ENCODE measurements around the gene SCN8A.
"Not testable (repeated sequence)": the region's sequence is repeated elsewhere in the genome, so short reads cannot be mapped to it uniquely, and the experiment has no call there.

The SCN8A gene

DNA sequence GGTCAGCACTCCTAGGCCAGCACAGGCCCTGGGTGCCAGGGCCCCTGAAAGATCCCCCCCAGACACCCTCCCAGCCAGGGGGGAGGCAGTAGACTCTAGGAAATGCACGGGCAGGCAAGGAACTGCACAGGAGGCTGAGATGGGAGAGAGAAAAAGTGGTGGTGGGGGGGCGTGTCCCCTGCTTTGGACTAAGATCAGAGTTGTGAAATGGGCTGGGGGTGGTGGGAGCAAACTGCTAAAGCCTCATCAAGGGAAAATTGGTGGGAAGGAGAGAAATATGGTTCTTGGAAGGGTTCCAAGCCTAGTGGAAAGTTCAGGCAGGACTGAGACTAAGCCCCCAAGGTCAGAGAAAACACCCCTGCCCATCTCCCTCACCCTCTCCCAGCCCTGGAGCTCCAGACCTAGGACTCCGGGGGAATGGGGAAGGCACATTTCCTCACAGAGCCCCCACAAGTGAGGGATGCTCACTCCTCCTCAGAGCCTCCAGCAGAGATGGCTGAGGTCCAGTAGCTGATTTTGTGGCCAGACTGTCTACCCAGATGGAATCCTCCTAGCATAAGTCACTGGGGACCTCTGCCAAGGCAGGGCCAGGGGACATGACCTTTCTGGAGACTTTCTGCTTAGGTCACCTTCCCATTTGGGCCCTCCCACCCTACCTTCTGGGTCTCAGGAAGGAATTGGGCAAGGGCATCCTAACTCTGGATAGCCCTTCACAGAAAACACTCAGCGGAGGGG, 227.7 kb downstream of the SCN8A start:
- DNase-seq, result no peak

DNA sequence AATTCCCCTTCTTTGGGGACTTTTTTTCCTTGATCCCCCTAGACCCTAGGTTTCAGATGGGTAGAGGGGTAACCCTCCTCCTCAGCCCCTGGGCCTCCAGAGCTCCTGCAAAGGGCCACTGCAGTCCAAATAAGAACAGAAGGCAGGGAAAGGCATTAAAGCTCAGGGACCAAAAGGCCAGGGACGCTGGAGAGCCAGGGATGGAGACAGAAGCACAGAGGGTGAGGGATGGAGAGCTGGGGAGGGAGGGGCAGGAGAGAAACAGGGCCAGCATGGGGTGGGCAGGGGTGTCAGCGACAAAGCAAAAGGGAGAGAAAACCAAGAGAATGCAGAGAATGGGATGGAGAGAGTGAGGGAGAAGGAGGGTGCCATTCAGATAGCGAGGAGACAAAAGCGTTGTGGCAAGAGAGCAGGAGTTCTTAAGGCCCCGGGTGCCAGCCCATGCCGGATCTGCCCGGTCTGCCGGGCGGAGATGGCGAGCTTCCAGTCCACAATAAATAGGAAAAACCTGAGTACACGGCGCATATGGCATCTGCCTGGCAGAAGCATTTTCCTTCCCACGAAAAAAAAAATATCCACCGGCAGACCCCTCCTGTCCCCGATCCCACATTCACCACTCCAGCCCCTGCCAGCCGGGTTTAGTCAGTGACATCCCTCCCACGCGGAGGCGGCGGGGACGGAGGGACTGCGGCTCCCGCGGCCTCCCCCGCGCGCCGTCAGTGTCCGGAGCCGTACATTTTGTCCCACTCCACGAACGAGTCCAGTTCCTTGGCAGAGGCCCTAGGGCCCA, 228.9 kb downstream of the SCN8A start:
- DNase-seq, result no peak

DNA sequence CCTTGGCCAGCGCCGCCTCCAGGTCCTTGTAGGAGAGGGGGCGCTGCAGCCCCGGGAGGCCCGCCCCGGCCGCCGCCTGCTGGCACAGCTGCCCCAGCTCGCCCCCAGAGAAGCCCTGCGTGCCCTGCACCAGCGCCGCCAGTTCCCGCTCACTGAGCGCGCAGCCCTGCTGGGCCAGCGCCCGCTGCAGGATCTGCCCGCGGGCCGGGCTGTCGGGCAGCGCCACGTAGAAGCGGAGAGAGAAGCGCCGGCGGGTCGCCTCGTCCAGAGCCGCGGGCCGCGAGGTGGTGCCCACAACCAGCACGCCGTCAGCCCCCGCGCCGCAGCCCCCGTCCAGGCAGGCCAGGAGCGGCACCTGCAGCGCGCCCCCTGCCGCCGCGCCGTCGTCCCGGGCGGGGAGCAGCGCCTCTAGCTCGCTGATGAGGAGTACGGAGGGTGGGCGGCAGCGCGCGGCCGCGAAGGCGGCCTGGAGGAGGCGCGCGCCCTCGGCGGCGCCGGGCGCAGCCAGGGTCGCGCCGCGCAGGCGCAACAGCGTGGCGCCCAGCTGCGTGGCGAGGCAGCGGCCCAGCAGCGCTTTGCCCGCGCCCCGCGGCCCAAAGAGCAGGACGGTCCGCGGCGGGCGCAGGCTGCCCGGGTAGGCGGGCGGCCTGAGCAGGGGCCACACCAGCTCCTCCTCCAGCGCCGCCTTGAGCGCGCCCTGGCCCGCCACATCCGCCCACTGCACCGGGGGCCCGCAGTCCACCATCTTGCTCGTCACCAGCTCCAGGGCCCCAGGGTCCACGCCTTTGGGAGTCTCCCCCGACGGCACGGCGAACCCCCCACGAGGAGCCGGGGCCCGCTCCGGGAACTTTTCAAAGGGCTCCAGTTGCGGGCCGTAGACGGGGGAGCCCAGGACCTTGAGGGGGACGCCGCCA, 229.8 kb downstream of the SCN8A start:
- peak; percentile 86 for DNase-seq

DNA sequence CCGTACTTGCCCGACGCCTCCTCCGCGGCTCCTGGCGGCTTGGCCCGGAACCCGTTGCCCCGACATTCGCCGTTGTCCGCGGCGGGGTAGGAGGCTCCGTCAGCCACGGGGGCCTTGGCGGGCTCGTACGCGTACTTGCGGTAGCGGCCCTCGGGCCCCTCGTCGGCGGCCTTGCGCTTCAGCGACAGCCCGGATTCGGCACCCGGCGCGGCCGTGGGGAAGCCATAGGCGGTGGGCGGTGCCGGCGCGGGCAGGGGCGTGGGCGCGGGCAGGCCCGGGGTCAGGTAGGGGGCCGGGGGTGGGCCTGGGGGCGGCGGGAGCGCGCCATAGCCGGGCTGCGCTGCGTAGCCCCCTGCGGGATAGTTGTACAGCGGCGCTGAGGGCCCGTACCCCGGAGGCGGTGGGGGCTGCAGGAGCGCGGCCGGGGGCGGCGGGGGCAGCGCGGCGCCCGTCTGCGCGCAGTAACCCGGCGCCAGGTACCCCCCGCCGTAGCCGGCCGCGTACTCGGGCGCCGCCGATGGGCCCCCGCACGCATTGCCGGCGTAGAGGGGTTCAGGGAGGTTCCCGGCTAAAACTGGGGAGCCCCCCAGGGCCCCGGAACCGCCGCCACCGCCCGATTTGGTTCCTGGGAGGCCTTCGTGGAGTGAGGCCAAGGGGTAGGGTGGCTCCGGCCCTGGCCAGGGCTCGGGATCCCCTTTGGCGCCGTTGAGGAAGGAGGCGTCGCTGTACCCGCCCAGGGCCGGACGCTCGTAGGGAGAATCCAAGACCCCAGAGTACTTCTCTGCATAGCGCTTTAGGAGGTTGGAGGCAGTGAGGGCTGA, 230.6 kb downstream of the SCN8A start:
- peak; percentile 58 for DNase-seq

DNA sequence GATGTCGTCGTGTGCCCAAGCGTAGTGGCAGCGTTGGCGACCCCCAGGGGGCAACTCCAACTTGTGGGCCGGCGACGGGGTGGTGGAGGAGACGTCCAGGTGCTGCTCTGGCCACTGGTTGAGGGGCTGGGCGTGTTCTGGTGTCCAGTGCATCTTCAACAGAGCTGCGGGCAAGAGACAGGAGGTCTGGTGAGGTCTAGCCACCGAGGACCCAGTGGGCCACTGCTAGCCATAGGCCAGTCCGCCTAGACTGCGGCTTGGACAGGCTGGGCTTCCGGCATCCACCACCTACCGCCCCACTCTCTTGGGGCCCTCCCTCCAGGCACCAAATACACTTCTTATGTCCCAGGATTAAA, 231.2 kb downstream of the SCN8A start:
- no peak for DNase-seq

DNA sequence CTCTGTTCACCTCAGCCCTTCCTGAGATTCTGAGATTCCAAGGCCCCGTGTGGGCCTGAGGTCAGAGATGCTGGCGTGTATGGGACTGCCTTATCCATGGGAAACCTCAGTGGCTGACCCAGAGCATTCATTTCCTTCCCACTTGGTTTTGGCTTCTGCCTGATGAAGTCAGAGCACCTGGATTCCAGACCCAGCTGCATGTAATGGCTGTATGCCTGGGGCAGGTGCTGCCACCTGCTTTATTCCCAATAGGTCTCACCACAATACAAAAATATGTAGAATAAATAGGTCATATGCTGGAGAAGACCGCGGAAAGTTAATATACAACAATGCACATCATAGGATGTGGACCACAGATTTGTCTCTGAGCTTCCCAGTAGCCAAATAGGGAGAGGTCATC, 231.9 kb downstream of the SCN8A start:
- no peak for DNase-seq

DNA sequence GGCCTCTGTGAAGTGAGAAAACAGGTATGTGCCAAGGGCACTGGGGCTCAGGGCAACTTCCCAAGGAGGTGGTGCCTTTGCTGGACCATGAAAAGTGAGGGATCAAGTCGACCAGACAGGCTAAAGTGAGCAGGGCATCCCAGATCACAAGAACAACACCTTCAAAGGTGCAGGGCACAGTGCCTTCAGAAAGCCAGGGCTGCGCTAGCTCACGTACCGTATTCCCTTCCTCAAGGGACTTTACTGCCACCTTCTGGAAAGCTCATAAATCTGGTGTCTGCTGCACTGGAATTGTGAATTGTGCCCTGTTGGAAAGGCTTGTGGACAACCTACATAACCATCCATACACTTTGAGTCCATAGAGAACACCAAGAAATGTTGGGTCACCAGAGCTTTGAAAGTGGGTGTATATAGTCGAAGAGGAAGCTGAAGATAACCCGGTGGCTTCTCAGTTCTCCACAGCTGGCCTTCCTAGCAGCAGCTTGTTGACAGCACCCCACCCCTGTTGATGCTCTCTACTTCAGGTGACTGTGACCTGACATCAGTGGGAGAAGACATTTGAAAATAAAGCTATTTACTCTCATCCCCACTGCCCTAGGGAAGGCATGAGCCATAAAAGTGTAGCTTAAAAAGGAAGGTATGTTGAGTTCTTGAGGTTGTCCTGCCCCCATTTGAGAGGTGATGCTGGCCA, 233.0 kb downstream of the SCN8A start:
- peak; percentile 54 for DNase-seq

DNA sequence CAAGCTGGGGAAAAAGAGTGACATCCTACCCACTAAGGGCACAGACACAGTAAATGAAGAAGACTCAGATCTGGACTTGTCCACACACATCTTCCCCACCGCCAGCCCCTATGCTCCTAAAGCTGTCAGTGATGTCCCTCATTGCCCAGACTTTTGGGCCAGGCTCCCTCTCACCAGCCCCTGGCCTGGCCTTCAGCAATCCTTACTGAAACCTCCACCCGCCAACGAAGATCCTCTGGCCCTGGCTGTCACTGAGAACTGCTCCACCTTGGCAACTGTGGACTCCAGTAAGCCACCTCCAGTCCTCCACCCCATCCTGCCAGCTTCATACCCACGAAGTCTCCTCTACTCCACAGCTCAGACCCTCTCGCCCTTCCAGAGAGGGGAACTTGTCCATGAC, 234.2 kb downstream of the SCN8A start:
- no peak for DNase-seq

DNA sequence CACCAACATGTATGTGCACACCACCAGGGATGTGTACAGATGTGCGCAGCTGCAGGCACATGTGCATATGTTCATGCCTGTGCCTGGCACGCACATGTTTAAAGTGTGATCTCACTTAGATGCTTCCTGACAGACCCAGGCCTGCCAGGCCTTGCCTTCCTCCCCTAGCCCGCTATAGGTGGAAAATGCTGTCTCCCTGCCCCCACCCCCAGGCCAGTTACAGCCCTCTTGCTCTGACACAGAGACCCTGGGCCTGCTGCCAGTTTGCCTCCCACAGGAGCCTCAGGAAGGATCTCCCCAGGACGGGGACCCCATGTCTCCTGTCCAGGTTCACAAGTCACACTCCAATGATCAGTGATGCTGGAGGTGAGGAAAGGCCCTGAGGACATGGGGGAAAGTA, 235.8 kb downstream of the SCN8A start:
- DNase-seq, result no peak

DNA sequence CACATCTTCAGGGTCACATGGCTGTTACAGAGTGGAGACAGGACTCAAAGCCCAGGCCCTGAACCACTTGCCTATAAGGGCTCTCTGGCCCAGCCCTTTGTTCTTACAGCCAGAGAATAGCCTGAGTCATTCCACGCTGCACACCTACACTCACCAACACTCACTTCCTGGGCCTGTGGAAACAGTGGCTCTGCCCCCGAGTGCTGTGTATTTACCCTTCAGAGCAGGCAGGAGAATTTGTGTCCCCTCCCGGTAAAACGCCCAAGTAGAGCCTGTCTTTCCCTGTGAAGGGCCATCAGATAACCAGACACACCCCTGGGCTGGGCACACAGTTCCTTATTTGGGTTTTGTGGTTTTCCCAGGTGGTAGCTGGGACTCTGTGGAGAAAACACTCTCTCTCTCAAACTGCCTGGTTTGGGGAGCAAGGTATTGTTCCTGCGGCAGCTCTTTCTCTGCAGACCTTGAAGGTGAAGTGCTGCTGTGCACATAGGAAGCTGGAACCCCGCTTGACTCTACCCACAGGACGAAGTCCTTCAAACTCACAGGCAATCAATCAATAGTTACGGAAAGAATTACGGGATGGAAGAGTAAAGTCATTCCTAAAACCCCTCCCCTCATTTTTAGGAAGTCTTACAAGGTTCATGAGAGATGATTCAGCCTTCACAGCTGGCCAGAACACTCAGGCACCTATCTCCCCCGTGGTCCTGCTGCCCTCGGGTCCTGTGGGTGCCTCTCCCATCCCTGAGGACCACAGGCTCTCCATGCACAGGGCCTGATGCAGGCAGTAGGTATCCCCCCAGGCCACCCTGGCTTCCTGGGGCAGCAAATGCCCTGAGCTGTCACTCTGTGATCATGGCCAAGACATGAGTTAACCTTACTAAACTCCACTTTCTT, 237.1 kb downstream of the SCN8A start:
- DNase-seq, result peak; percentile 54

DNA sequence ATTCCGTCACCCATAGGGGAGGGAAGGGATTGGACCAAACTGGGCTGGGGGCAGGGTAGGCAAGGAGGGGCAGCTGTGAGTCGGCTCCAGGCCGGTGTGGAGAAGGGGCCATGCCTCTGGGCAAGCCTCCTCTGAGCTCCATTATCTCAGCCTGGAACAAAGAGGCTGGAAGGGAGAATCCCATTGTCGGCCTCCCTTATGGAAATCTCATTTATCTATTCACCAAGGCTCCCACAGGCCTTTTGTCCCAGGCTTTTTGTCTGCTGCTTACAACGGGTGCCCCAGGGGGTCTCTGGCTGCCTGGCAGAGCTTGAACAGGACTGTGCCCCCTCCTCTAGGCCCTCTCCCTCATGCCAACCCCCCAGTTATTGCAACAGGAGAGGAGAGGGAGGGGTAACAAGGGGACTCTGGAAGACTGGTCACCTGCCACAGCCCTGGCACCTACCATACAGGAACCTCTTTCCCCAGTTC, 238.0 kb downstream of the SCN8A start:
- no peak for DNase-seq

DNA sequence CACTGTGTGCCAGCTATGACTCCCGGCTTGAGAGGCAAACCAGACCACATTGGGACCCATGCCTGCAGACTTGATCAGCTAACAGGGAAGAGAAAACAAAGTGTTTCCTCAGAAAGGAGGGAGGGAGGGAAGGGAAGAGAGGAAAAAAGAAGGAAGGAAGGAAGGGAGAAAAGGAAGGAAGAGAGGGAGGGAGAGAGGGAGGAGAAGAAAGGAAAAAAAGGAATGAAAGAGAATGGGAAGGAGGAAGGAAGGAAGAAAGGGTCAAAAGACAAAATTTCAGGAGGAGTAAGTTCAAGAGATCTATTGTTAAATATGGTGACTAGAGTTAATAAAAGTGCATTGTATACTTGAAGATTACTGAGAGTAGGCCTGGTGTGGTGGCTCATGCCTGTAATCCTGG, 238.6 kb downstream of the SCN8A start:
- DNase-seq, result no peak

DNA sequence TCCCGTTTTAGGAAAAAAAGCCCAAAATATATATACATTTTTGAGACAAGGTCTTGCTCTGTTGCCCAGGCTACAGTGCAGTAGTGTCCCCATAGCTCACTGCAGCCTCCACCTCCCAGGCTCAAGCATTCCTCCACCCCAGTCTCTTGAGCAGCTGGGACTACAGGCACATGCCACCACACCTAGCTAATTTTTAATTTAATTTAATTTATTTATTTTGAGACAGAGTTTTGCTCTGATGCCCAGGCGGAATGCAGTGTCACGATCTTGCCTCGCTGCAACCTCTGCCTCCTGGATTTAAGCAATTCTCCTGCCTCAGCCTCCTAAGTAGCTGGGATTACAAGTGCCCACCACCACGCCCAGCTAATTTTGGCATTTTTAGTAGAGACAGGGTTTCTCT, 240.8 kb downstream of the SCN8A start:
- not testable (repeated sequence) for DNase-seq

DNA sequence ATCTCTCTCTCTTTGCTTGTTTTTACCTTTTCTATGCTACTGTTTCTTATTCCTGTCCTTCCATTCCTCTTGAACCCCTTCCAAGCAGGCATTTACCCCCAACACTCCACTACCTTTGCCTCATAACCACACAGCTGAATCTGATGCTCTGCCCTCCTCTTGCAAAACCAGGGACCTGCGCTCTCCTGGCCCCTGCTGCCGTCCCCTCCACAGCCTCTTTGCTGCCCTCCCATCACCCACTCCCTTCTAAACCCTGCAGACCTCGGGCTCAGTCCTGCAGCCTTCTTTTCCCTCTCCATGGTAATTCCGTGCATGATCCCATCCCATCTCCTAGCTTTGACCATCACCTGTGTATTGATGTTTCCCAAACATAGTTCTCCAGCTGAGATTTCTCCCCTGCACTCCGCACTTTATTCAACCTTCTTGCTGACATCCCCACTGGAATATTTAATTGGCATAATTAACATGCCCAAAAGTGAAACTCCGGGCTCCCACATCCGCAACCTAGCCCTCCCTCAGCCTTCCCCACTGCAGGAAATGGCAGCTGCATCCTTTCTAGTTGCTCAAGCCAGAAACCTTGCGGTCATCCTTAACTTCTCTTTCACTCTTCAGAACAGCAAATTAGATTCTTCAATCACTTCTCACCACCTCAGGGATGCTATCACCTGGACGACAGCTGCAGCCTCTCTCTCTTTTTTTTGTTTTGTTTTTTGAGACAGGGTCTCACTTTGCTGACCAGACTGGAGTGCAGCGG, 241.5 kb downstream of the SCN8A start:
- DNase-seq, result peak; percentile 16

DNA sequence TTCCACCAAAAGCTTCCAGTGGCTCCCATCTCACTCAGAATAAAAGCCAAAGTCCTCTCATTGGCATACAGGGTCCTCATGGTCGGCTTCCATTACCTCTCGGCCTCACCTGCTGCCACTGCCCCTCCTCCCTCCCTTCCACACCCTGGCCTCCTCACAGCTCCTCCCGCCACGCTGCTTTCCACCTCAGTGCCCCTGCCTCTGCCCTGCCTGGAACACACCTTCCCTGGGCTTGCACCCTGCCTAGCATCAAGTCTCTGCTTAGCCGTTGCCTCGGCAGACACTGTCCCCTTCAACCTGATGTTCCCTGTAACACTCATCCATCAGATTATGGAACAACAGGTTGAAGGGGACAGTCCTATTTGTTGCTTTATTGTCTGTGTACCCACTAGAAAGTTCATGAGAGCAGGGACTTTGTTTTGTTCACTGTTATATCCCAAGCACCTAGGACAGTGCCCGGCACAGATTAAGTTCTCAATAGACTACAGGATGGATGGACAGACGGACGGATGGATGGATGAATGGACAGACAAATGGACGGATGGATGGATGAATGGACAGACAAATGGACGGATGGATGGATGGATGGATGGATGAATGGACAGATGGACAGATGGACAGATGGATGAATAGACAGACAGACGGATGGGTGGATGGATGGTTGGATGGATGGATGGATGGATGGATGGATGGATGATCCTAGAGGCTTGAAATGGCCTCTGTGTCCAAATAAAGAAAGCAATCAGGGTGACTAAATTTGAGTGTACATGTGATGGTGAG, 242.6 kb downstream of the SCN8A start:
- no peak for DNase-seq

DNA sequence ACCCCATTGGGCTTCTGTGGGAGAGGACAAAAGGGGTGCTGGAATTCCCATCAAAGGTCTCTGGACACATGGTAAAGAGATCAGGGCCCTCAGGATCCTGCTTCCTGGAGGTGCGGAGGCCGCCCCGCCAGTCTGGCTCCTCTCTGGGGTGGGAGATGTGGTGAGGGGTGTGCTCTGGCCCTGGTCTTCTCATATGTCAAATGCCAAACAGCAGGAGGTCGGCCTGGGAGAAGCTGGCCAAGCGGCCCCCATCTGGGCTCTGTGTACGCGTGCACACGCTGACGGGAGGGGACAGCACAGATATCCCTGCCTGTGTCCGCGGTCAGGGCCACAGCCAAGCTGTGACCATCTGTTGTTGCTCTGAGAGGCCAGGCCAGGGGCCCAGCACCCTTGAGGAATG, 243.4 kb downstream of the SCN8A start:
- no peak for DNase-seq

DNA sequence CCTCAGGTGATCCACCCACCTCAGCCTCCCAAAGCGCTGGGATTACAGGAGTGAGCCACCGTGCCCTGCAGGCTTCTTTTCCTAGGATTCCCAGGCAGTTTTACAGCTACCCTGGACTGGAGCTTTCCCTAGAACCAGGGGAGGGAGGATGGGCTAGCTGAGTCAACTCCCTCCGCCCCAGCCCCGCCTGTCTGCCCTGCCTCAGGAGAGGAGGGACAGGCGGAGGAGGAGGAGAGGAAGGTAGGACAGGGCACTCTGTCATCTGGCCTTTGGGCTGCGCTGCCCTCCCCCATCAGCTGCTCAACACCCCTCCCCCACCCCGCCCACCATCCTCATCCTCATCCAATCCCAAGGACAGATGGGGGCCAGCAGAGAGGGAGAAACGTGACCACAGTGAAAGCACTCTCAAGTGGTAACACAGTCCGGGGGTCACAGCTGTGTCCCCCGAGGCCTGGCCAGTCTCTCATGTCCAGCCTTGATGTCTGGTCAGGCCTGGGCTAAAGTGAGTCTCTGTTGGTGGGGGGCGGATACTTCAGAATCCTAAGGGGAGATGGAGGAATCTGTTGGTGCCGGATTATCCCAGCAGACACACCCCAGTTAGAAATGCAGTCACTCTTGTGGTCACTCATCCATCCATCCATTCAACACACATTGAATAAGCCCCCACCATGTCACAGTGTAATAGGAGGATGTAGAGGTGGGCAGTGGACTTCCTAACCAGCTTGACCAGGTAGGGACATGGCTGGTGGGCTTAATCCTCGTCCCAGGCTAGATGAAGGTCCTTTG, 245.2 kb downstream of the SCN8A start:
- no peak for DNase-seq

DNA sequence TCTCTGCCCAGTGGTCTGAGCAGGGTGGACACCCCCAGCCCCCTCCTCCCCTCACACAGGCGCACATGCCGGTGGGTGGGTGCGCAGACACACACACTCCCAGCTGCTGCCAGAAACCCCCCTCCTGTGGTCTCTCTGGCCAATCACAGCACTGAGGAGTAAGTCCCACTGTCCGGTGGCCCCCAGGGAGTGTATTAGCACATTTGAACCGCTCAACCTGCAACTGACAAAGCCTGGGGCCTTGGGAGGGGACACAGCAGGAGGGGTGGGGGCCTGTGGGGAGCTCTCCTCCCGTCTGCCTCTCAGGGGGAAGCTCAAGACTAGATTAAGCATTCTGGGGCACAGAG, 245.8 kb downstream of the SCN8A start:
- DNase-seq, result no peak
